NCI-H128 (cell line): ENCODE data around the gene DMWD.
"Not testable (repeated sequence)": the region's sequence is repeated elsewhere in the genome, so short reads cannot be mapped to it uniquely, and the experiment has no call there.

Source experiments
- DNase-seq: peaks from one replicate; lab custom pipeline; 2025; ENCODE audit not compliant: unreplicated experiment; lab: John Stamatoyannopoulos, UW

DMWD gene

GRCh38 chr19:45752639-45753038 lies 40.0 kb downstream of the DMWD start:
- DNase-seq = no peak

DNA sequence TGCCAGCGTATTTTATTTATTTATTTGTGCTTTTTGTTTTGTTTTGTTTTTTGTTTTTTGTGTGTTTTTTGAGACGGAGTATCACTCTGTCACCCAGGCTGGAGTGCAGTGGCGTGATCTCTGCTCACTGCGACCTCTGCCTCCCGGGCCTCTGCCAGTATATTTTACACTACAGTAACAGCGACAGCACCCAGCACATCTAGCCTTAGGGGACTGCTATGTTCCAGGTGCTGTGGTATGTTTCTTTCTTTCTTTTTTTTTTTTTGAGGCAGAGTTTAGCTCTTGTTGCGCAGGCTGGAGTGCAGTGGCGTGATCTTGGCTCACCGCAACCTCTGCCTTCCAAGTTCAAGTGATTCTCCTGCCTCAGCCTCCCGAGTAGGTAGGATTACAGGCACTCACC lies 41.2 kb downstream of the DMWD start:
- not testable (repeated sequence) for DNase-seq

GRCh38 chr19:45747513-45747912 lies 45.1 kb downstream of the DMWD start:
- no peak for DNase-seq

- DNase-seq = no peak
These were observed 45.8 kb downstream of the DMWD start for GRCh38 chr19:45746866-45747265.

DNA sequence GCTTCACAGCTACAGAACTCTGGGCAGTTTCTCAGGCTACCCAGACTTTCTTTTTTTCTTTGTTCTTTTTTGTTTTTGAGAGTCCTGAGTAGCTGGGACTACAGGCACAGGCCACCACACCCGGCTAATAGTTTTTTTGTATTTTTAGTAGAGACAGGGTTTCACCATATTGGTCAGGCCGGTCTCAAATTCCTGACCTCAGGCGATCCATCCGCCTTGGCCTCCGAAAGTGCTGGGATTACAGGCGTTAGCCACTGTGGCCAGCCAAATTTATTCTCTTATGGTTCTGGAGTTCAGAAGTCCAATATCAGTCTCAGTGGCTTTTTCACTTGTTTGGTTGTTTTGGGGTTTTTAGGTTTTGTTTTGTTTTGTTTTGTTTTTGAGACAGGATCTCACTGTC lies 47.0 kb downstream of the DMWD start:
- no peak for DNase-seq

GRCh38 chr19:45742969-45743368 lies 49.7 kb downstream of the DMWD start:
- no peak for DNase-seq

- DNase-seq = no peak
These were observed 52.9 kb downstream of the DMWD start for GRCh38 chr19:45739498-45740439.

- no peak for DNase-seq
These were observed 59.4 kb downstream of the DMWD start, which contains the start of gene MEIOSIN for GRCh38 chr19:45733160-45733810. Gene MEIOSIN, plus strand, starts transcription at chr19:45733439. Its CDS starts 1,938 bp downstream, at chr19:45735377.
